Prostate gland (tissue), 2 donors: ENCODE data around the gene TNFRSF25.

Source experiments
- POLR2AphosphoS5 ChIP-seq: sonication (generic); formaldehyde crosslinking; IDR thresholded peaks from one replicate; pipeline ENCODE4 v1.6.1; 2017; ENCODE audit warnings: antibody characterized with exemption
- TF ChIP-seq, protein P1 (sequence below), 4 experiments: fragments of 200-600 bp in 2 of 4; fragments of 450-650 bp in 2 of 4; sonication (generic) in 2 of 4; IDR thresholded peaks; 1 replicate in 3 of 4; 2 replicates in 1 of 4; pipeline ENCODE4 v1.5.1; 2016 to 2019; ENCODE audit warnings: antibody characterized with exemption in 4 of 4, mild to moderate bottlenecking in 2 of 4, moderate library complexity in 2 of 4

DNA sequence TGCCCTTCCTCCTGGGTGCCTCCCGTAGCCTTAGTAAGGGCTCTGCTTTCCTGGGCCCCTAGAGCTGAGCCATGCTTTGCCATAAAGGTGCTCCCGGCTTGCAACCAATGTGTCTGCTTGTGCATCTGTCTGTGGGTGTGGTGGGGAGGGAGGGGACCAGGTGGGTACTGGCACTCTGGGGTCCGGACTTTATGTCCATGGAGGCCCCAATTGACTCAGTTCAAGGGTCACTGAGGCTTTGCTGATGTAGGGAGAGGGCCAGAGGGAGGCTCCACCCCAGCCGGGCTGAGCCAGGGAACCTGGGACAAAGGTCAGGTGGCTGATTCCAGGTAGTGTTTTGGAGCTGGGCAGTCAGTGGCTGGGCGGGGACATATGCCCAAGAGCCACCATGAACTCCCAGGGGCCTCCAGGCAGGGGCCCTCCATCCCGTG, 15.0 kb downstream of the TNFRSF25 start:
- TF ChIP-seq, protein P1, sequence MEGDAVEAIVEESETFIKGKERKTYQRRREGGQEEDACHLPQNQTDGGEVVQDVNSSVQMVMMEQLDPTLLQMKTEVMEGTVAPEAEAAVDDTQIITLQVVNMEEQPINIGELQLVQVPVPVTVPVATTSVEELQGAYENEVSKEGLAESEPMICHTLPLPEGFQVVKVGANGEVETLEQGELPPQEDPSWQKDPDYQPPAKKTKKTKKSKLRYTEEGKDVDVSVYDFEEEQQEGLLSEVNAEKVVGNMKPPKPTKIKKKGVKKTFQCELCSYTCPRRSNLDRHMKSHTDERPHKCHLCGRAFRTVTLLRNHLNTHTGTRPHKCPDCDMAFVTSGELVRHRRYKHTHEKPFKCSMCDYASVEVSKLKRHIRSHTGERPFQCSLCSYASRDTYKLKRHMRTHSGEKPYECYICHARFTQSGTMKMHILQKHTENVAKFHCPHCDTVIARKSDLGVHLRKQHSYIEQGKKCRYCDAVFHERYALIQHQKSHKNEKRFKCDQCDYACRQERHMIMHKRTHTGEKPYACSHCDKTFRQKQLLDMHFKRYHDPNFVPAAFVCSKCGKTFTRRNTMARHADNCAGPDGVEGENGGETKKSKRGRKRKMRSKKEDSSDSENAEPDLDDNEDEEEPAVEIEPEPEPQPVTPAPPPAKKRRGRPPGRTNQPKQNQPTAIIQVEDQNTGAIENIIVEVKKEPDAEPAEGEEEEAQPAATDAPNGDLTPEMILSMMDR (IDR thresholded peaks at IDR 0.05): no peak
- TF ChIP-seq POLR2AphosphoS5: no peak
